ENCODE data around the gene PLEKHA6.

Gene PLEKHA6

DNA sequence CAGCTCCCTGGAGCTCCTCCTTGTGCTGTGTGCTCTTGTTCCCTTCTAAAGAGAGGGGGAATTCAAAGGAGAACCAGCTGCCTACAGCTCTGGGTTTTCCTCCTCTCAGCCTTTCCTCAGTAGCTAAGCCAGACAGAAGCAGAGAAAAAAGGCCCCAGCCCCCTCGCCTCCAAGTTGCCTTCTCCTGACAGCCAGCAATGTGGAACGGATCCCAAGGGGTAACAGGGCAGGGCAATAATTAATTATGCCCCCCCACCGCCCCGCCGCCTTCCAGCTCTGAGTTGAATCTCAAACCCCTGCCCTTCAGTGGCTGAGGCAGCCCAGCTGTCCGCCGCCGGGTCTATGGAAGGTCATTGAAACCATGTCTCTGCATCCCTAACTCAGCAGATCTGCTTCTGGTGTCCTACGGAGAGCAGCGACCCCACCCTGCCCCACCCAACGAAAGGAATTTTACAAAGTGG lies 76.9 kb downstream of the PLEKHA6 start:
- no peak for DNase-seq

DNA sequence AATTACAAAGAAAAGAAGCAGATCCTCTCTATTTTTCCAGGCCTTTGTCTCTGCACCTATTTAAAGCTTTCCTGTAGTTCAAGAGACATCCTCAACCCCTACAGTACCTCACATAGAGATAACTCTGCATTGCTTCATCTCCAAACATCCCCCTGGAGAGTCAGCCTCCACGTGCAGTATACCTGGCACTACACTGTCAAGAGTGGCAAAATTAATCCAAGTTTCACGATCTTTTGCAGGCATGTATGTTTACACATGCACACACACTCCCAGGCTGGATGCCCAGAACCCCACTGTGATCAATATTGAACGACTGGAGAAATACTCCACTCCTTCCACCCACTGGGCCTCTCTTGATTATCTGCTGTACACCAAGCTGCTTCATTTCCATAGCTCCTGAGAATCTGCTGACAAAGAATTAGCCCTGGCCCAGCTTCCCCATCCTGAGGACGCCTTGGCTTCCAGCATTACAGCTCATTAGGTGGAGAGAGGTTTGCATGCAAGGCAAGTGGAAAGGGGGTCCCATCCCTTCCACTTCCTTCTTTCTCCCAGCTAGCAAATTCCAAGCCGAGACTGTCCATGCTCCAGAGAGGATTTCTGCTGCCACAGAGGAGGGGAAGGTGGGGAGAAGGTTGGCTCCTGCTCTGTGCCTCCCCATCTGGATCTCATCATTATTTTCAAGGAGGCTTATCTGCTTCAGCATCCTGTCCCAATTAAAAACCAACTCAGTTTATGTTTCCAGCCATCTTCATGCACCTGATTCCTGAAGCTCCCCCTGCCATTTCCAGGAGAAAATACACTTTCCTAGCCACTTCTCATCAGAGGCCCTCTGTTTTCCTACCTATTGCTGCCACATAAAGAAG lies 79.4 kb downstream of the PLEKHA6 start:
- no peak for DNase-seq

DNA sequence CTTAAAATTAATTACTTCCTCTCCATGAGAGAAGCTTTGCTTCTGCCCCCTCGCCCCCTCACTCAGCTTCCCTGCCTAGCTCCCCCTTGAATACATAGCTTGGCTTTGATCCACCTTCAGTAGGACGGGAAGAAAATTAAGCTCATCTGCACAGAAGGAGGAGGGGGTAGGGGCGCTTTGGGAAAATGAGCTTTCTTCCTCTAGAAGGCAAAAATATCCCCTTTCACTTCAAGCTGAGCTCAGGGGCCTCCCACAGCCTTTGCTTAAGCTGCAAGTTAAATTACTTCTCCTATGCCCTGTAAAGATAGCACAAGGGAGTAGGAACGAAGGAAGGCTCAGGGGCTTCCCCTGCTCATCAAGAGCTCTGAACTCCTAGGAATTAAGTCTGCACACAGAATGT lies 80.8 kb downstream of the PLEKHA6 start:
- DNase-seq: no peak

DNA sequence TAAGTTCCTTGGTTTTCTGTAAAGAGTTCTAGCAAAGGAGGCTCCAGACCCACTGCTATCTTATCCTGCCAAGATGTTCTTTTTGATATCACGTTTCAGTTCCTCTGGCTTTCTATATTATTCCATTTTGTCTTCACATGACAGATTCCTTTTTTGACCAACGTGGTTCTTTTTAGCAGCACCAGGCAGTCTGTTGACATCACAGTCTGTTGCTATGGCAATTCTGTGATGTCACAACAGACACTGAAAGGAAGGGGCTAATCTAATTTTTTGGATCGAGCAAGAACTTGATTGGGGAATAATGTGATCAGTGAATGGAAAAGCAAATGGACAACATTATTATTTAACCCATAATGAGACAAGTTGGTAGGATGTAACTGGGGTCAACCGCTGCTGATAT lies 81.5 kb downstream of the PLEKHA6 start:
- no peak for DNase-seq

DNA sequence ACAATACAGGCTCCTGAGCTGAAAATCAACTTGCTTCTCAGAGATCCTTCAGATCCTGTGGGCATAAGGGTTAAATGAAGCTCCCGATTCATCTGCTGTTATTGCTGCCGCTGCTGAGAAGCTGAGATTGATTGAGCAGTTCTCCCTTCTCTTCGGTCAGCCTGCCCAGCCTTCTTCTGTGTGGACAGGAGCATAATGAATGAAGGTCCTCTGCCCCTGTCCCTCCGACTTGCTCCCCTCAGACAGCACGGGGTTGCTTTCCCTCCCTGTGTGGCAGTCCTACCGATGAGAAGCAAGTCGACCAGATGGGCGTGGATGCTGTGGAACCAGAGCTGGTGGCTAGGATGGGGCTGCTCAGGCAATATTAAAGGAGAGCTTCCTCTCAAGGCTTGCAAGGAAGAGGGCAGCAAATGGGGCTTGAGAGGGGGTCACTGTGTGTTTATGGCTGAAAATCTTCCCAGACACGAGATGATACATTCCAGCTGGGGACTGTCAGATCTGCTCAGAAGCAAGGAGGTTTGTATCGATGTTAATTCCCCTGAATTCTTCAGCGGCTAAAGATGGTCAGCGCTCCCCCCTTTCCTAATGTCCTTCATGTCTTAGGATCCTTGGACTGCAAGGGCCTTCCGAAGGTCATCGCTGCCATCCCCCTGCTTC lies 82.0 kb downstream of the PLEKHA6 start:
- no peak for DNase-seq

DNA sequence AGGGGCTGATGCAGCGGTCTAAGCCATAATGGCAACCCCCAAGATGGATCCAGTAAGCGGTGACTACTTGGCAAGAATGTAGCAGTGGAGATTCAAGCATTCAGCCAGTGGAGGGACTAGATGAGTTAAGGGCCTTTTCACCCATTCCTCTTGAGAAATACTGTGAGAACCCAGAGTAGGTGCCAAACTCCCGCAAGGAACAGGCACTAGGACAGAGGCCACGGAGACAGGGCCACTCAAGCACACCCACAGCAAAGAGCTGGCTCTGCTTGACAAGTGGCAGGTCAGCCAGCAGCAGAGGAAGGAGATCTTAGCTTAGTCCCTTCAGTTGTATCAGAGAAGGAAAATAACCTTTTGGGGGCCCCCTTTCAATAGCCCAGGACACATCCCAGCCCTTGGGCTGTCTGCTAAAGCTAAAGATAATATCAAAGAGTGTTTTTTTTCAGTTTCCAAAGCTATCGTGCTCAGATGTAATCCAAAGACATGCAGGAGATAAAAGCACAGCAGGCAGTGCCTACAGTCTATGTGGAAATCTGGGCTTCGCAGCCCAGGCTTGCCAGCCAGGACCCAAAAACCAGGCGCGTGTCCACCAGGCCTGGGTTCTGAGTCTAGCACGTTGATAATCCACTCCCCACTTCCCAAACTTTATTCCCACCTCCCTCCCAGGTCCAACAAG lies 83.9 kb downstream of the PLEKHA6 start:
- no peak for DNase-seq

DNA sequence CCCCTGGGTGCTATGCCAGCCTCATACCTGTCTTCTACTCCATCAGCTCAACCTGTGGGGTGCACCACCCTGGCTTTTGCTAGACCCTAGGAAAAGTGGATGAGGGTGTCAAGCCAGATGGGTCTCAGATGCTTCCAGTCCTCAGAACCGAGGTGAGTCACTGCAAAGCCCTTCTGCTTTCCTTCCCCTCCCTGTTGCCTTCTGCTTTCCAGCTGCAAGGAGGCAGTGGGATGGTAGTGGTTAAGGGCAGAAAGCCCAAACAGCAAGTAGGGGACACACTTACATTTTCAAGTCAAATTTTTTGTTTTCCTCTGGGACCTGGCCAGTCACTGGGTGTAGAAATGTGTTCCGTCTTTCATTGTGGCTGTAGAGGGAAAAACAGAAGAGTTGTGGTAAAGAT lies 85.3 kb downstream of the PLEKHA6 start:
- DNase-seq: no peak

DNA sequence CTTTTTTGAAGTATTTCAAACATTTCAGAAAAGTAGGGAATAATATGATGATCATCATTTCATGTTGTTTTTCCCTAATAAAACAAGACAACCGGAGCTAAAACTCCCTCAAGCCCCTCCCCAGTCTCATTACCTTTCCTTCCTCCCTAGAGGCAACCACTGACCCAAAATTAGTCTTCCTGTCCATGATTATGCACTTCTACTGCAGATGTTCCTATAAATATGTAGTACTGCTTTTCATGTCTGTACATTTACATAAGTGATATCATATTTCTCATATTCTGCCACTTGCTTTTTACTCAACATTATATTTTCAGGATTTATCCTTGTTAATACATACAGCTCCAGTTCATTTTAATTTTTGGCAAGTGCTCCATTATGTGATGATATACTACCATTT lies 87.2 kb downstream of the PLEKHA6 start:
- no peak for DNase-seq

DNA sequence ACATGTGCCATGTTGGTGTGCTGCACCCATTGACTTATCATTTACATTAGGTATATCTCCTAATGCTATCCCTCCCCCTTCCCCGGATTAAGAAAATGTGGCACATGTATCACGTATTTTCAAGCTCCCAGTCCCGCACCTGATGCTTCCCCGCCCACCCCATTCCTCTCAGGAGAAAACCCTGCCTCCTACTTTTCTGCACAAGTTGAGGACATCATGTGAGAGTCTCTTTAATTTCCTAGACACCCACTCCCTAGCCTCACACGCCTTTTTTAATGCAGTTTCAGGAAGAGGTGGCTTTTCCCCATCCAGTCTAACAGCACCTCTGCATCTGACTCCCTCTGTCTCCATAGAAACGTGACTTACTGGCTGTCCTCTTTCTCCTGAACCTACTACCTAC lies 87.8 kb downstream of the PLEKHA6 start:
- DNase-seq: no peak

DNA sequence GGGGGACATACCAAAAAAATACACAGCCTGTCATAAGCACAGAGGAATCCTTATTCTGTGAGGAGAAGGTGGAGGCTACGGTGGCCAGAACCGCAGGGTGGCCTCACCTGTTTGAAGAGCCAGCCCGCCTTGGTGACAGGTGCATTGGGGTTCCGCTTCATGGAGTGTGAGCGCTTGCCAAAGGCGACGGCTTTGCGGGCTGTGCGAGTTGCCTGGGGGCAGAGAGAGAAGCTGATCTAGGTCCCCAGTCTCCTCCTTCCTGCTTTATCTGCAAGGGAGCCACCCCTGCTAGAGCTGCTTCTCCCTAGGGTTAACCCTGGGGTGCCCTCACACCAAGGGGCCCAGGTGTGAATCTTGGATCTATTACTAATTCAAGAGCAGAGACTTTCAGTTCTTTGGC lies 91.6 kb downstream of the PLEKHA6 start:
- DNase-seq: no peak

DNA sequence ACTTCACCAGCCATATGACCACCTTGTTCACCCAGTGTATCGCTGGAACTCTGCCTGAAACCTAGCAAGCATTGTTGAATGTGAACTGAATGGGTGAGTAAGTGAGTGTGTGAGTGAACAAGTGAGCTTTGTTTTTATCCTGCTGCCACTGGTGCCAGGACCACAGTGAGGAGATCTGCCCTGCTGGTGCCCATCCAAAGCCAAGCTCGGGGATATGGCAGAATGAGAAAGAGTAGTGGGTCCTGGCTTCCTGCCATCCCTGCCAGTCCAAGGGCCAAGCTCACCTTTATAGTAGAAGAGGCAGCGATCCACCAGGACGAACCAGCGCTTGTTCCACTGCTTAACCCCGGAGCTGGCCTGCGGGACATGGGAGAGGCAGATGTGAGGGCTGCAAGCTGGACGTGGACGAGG lies 92.5 kb downstream of the PLEKHA6 start:
- DNase-seq: no peak

DNA sequence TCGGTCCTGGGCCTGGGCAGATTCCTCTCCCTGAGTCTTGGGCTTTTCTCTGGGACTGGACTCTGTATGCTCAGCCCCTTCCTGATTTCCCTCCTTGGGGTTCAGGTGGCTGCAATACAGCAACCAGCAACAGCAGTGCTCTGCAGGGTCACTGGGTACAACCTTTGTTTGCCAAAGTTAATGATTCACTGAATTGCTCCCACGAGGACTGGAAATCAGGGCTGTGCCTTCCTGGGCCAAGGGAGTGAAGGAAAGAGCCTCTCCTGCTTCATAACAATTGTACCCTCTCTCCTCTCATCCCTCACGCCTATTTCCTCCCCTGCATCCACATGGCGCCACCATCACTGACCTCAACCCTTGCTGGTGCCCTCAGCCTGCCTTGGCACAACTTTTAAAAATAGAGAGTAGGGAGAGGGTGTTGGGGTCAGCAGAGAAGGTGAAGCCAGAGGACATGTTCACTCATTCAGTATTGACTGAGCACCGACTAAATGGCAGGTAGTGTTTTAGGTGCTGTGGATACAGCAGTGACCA lies 93.2 kb downstream of the PLEKHA6 start:
- no peak for DNase-seq

DNA sequence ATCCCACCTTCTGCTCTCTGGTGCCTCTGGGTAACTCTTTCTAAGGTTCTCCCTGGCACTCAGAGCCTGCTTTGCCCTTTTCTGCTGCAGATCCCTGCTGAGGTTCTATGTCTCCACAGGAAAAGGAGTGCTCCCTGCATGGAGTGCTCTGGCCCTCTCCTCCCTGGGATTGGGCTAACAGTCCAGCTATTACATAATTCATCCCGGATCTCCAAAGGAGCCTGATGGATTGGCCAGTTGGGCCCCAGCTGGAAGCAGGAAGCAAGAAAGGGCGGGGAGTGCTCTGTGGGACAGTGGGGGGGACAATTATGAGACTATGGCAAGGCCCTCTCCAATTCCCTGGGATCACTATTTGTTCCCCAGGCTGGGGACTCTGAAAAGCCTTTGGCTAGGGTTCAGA lies 94.1 kb downstream of the PLEKHA6 start:
- DNase-seq: no peak

DNA sequence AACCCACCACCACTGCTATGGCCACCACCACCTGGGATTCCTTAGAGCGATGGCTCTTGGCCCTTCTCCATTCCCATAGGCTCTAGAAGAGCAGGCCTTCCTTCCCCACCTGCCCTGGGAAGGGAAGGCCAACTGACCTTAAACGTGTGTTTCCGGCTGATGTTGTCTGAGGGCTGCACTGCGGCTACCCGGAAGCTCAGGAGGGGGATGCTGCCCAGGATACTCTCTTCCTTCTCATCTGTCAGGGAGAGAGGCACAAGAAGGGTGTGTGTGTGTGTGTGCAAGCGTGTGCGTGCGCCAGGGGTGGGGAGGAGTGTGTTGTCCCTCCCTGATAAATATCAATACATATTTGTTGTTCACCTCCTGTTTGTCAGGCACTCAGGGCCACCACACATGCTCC lies 94.9 kb downstream of the PLEKHA6 start:
- no peak for DNase-seq

DNA sequence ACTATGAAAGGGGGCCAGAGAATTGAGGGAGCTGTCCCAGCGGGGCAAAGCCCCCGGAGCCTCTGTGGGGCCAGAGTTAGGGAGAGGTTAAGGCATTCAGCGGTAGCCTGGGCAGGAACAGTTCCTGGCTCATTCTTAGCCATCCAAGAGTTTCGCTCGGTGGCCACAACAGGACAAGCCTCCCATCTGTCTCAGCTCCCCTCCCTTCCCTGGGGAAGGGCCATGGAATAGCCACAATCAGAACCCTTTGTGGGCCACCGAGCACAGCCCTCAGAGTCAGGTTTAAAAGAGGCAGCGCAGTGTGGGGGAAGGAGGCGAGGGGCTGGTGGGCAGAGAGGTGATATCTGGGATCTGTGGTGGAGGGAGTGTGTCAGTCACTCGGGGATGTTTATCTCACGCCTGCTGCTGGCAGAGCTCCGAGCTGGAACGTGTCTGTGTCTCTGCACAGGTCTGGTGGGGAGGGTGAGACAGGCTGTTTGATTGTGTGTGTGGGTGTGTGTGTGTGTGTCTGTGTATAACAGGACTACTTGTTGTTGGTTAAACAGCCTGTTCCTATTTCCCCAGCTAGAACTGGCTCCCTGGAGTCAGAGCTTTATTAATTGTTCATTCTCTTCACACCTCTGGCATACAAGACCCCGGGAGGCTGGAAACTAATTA lies 96.3 kb downstream of the PLEKHA6 start:
- no peak for DNase-seq

DNA sequence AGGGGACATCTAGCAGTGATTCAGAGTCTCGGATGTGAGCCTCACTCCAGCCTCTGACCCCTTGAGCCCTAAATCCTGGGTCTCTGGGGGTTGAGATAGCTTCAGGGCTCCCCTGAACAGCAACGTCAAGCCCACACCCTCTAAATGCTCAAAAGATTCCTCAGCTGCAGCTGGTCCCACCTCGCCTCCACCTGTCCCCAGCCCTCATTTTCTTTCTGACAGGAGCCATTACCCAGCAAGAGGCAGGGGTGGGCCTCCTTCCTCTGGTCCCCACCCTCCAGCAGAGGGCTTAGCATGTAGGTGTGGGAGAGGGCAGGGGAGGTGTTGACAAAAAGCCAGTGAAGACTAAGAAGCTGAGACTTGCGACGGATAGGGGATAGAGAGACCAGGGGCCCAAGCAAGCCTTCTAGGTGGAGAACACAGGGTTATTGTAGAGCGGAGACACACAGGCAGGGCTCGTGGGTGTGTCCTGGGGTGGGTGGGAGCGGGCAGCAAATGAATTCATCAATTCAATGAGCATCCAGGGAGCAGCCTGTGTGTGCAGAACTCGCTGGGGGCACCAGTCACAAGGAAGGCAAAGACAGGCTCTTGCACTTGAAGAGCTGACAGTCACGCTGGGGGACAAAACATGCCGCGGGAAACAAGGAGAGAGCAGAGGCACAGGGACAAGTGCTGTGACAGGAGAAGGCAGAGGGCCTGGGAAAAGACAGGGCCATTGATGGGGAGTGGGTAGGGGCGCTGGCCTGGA lies 97.0 kb downstream of the PLEKHA6 start:
- DNase-seq: no peak

DNA sequence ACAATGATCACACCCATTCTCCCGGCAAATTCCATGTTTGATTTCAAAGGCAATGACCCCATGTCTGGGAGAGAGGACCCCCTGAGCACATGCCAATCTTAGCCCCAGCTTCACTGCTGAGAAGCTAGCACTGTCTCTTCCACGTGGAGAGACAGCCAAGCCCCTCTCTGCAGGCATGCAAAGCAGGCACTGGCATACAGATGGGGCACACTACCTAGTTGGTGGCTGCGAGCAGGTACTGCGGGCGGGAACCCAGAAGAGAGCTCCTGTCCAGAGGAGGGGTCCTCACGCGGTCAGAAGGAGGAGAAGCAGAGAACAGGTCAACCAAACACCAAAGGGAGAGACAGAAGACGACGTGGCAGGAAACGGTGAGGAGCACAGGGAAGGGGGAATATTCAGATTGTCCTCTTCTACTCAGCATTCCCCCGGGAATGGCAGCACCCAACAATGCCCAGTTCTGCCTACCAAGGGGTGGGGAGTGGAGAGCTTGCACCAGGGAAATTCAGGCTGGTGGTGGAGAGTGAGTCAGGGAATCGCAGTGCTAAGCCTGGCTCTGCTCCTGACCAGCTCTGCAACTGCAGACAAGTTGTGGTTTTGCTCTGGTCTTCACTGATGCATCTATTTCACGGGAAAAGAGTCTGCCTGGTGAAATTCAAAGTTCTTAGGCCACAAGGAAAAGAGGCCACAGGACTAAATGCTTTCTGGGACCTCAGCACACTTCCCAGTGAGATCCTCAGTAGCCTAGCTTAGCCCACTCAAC lies 97.8 kb downstream of the PLEKHA6 start:
- DNase-seq: no peak

DNA sequence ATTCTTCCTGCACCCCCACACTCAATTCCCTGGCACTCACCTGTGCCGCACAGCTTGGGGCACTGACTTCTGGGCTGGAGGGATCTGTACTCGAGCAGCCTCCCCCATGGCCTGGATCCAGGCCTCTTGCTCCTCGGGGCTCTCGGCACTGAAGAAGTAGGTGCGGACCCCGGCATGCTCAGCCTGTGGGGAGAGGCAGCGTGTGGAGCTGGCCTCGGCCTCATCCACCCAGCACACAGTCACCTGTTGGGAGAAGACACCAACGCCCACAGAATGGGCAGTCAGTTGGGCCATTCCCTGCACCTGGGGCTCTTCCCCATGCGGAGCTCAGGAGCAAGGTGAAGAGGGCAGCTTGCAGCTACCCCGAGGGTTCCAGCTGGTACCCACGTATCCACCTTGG lies 98.5 kb downstream of the PLEKHA6 start:
- no peak for DNase-seq

DNA sequence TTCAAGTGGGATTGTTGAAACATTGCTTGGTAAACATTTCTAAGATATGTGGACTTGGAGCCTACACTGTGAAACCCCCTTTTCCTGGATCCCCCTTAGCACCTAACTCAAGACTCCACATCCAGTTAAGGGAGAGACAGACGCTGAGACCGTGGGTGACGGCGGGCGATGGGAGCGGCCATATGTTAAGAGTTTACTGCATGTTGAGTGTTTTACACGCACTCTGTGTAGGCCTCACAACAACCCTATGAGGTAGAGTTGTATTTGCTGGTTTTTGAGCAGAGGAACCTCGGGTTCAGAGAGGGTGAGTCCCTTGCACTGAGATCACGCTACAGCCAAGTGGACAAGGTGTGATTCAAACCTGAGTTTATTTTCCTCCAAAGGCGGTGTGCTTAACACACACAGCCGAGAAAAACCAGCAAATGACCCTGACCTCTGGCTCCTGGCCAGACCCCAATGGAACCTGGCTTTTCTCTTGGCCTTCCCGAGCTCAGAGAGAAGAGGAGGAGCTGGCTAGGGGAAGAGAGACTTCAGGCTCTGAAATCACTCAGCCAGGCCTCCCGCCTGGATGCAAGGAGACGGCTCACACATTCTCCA lies 99.0 kb downstream of the PLEKHA6 start:
- DNase-seq: no peak

DNA sequence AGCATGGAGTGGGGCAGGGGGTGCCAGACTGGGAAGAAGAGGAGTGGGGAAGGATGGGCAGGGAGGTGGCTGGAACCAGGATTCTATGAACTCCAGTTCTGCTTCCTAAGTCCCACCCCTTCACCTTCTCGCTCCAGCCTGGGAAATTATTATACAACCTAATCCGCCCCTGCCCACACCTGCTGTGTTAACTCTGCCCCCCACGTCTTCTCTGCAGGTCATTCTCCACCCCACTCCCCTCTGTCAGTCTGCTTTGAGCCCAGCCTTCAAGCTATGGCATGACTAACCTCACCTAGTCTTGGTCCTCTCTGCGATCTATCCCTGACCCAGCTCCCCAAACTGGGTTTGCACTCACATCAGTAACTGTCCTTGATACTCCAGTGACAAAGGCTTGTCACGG lies 99.9 kb downstream of the PLEKHA6 start:
- no peak for DNase-seq

DNA sequence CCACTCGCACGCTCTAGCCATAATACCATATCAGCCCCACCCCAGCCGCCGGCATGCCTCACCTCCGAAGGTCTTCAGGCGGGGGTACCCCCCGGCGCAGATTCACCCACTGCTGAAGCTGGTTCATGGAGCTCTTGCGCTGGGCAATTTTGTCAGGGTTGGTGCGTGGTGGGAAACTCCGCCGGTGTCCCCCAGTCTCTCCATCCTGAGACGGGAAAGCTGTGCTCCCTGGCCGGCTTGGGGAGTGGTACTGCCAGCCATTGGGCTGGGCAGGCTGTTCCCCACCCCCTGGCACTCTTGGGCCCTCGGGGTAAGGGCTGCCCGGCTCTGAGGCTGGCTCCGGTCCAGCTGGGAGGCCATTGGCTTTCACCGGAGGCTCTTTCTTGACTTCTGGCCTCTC lies 100.5 kb downstream of the PLEKHA6 start:
- DNase-seq: no peak

All from NCI-H2171 (cell line).